ENCODE measurements around the gene SEC14L1. TPM values are rescaled to one million over a fixed set of nuclear protein-coding genes. Genes with fewer than 3 reads are reported as not detected.
"Not testable (repeated sequence)": the region's sequence is repeated elsewhere in the genome, so short reads cannot be mapped to it uniquely, and the experiment has no call there.

The SEC14L1 gene
- total and polyA plus RNA-seq, 4 donors: 17.2 to 99.8 (median 49.2) TPM

GRCh38 chr17:77131904-77132303, 8.9 kb upstream of the SEC14L1 start:
- Histone ChIP-seq H3K4me3 (ENCODE audit: low read length in 2 of 2) (no peak overlapping the region), H3K27ac (ENCODE audit: low read depth in 1 of 2, low read length in 2 of 2) (no peak overlapping the region), H3K4me1 (ENCODE audit: control insufficient read depth in 1 of 2, insufficient read depth in 2 of 2, low read length in 2 of 2) (peaks cover 0 to 1% of the 10 kb centered on the region in 2 donors), H3K36me3 (ENCODE audit: control insufficient read depth in 1 of 2, insufficient read depth in 2 of 2, low read length in 1 of 2) (no peaks in the 10 kb centered on the region), H3K9me3 (ENCODE audit: control insufficient read depth, low read length) (no peaks in the 10 kb centered on the region), H3K27me3 (ENCODE audit: control insufficient read depth in 1 of 2, insufficient read depth in 2 of 2, low read length in 1 of 2) (no peaks in the 10 kb centered on the region)
- DNase-seq: no peak
- no peak for ATAC-seq (ENCODE audit: low FRiP score)
- intact Hi-C loops (cut with DNase I): no loop called here
- WGBS, 2 donors: 55 to 63% methylated on average over 5 of the region's 5 CpGs

GRCh38 chr17:77132411-77133086, 8.2 kb upstream of the SEC14L1 start:
- Histone ChIP-seq H3K4me1 (ENCODE audit: control insufficient read depth in 1 of 2, insufficient read depth in 2 of 2, low read length in 2 of 2) (peaks cover 0 to 1% of the 10 kb centered on the region in 2 donors), H3K4me3 (ENCODE audit: low read length in 2 of 2) (no peak overlapping the region), H3K36me3 (ENCODE audit: control insufficient read depth in 1 of 2, insufficient read depth in 2 of 2, low read length in 1 of 2) (no peaks in the 10 kb centered on the region), H3K27ac (ENCODE audit: low read depth in 1 of 2, low read length in 2 of 2) (no peak overlapping the region), H3K27me3 (ENCODE audit: control insufficient read depth in 1 of 2, insufficient read depth in 2 of 2, low read length in 1 of 2) (no peaks in the 10 kb centered on the region), H3K9me3 (ENCODE audit: control insufficient read depth, low read length) (no peaks in the 10 kb centered on the region)
- ATAC-seq (ENCODE audit: low FRiP score) (no peak), DNase-seq (no peak)
- WGBS, 2 donors: 85 to 87% methylated on average over 9 of the region's 9 CpGs
- intact Hi-C loops (cut with DNase I): no loop called here

GRCh38 chr17:77133087-77133638, 7.6 kb upstream of the SEC14L1 start:
- ATAC-seq (ENCODE audit: low FRiP score) (no peak), DNase-seq (no peak)
- no peaks in the 10 kb centered on the region for H3K9me3 ChIP-seq (ENCODE audit: control insufficient read depth, low read length)
- H3K27ac ChIP-seq (ENCODE audit: low read depth in 1 of 2, low read length in 2 of 2): no peak overlapping the region
- no peaks in the 10 kb centered on the region for H3K36me3 ChIP-seq (ENCODE audit: control insufficient read depth in 1 of 2, insufficient read depth in 2 of 2, low read length in 1 of 2)
- no peaks in the 10 kb centered on the region for H3K27me3 ChIP-seq (ENCODE audit: control insufficient read depth in 1 of 2, insufficient read depth in 2 of 2, low read length in 1 of 2)
- 93 to 95% methylated on average over 15 of the region's 15 CpGs for WGBS, 2 donors
- intact Hi-C loops (cut with DNase I): no loop called here
- H3K4me3 ChIP-seq (ENCODE audit: low read length in 2 of 2): no peak overlapping the region
- H3K4me1 ChIP-seq (ENCODE audit: control insufficient read depth in 1 of 2, insufficient read depth in 2 of 2, low read length in 2 of 2): peaks cover 0 to 1% of the 10 kb centered on the region in 2 donors

GRCh38 chr17:77136420-77136767, 4.4 kb upstream of the SEC14L1 start:
- Histone ChIP-seq H3K36me3 (ENCODE audit: control insufficient read depth in 1 of 2, insufficient read depth in 2 of 2, low read length in 1 of 2) (no peaks in the 10 kb centered on the region), H3K27me3 (ENCODE audit: control insufficient read depth in 1 of 2, insufficient read depth in 2 of 2, low read length in 1 of 2) (no peaks in the 10 kb centered on the region), H3K4me3 (ENCODE audit: low read length in 2 of 2) (no peak overlapping the region), H3K27ac (ENCODE audit: low read depth in 1 of 2, low read length in 2 of 2) (no peak overlapping the region), H3K4me1 (ENCODE audit: control insufficient read depth in 1 of 2, insufficient read depth in 2 of 2, low read length in 2 of 2) (no peaks in the 10 kb centered on the region), H3K9me3 (ENCODE audit: control insufficient read depth, low read length) (no peaks in the 10 kb centered on the region)
- intact Hi-C loops (cut with DNase I): no loop called here
- DNase-seq (no peak), ATAC-seq (ENCODE audit: low FRiP score) (no peak)
- WGBS, 2 donors: 90 to 92% methylated on average over 8 of the region's 8 CpGs

- no peak overlapping the region for H3K27ac ChIP-seq (ENCODE audit: low read depth in 1 of 2, low read length in 2 of 2)
- H3K4me1 ChIP-seq (ENCODE audit: control insufficient read depth in 1 of 2, insufficient read depth in 2 of 2, low read length in 2 of 2): no peaks in the 10 kb centered on the region
- H3K36me3 ChIP-seq (ENCODE audit: control insufficient read depth in 1 of 2, insufficient read depth in 2 of 2, low read length in 1 of 2): no peaks in the 10 kb centered on the region
- DNase-seq (no peak), ATAC-seq (ENCODE audit: low FRiP score) (no peak)
- whole genome bisulfite sequencing, 2 donors: 81 to 85% methylated on average over 3 of the region's 3 CpGs
- H3K27me3 ChIP-seq (ENCODE audit: control insufficient read depth in 1 of 2, insufficient read depth in 2 of 2, low read length in 1 of 2): no peaks in the 10 kb centered on the region
- no peak overlapping the region for H3K4me3 ChIP-seq (ENCODE audit: low read length in 2 of 2)
- H3K9me3 ChIP-seq (ENCODE audit: control insufficient read depth, low read length): no peaks in the 10 kb centered on the region
- intact Hi-C loops (cut with DNase I): no loop called here
Observed at GRCh38 chr17:77137111-77137510, 3.7 kb upstream of the SEC14L1 start.

- H3K4me3 ChIP-seq (ENCODE audit: low read length in 2 of 2); H3K4me1 ChIP-seq (ENCODE audit: control insufficient read depth in 1 of 2, insufficient read depth in 2 of 2, low read length in 2 of 2); ATAC-seq (ENCODE audit: low FRiP score); intact Hi-C loops (cut with DNase I); H3K9me3 ChIP-seq (ENCODE audit: control insufficient read depth, low read length); H3K27ac ChIP-seq (ENCODE audit: low read depth in 1 of 2, low read length in 2 of 2); H3K27me3 ChIP-seq (ENCODE audit: control insufficient read depth in 1 of 2, insufficient read depth in 2 of 2, low read length in 1 of 2); H3K36me3 ChIP-seq (ENCODE audit: control insufficient read depth in 1 of 2, insufficient read depth in 2 of 2, low read length in 1 of 2): not testable (repeated sequence)
- 90 to 97% methylated on average over 3 of the region's 3 CpGs for WGBS, 2 donors
- peak in 1 of 2 donors; percentile 59 for DNase-seq
Observed at GRCh38 chr17:77137886-77138285, 2.9 kb upstream of the SEC14L1 start.

- H3K4me3 ChIP-seq (ENCODE audit: low read length in 2 of 2): peak overlapping the region; percentile 32 to 39
- H3K27ac ChIP-seq (ENCODE audit: low read depth in 1 of 2, low read length in 2 of 2): peak overlapping the region in 1 of 2 donors; percentile 69
- peak; percentile 99 to 100 for DNase-seq
- H3K36me3 ChIP-seq (ENCODE audit: control insufficient read depth in 1 of 2, insufficient read depth in 2 of 2, low read length in 1 of 2): no peaks in the 10 kb centered on the region
- intact Hi-C loops (cut with DNase I): loop anchor here in 1 of 2 donors (5.0 kb wide), 1 partner anchor 107 kb away; no protein-coding TSS in a partner anchor
- peak; percentile 99 for ATAC-seq (ENCODE audit: low FRiP score)
- no peaks in the 10 kb centered on the region for H3K27me3 ChIP-seq (ENCODE audit: control insufficient read depth in 1 of 2, insufficient read depth in 2 of 2, low read length in 1 of 2)
- no peaks in the 10 kb centered on the region for H3K9me3 ChIP-seq (ENCODE audit: control insufficient read depth, low read length)
- H3K4me1 ChIP-seq (ENCODE audit: control insufficient read depth in 1 of 2, insufficient read depth in 2 of 2, low read length in 2 of 2): no peaks in the 10 kb centered on the region
- 0 to 1% methylated on average over 44 to 67 of the region's 67 CpGs for WGBS, 2 donors
Observed at GRCh38 chr17:77140166-77140877, 447 bp upstream of the SEC14L1 start.

GRCh38 chr17:77141846-77142449, 1.2 kb downstream of the SEC14L1 start:
- Histone ChIP-seq H3K36me3 (ENCODE audit: control insufficient read depth in 1 of 2, insufficient read depth in 2 of 2, low read length in 1 of 2) (no peaks in the 10 kb centered on the region), H3K27me3 (ENCODE audit: control insufficient read depth in 1 of 2, insufficient read depth in 2 of 2, low read length in 1 of 2) (no peaks in the 10 kb centered on the region), H3K4me3 (ENCODE audit: low read length in 2 of 2) (peak overlapping the region in 1 of 2 donors; percentile 91), H3K9me3 (ENCODE audit: control insufficient read depth, low read length) (no peaks in the 10 kb centered on the region), H3K27ac (ENCODE audit: low read depth in 1 of 2, low read length in 2 of 2) (no peak overlapping the region), H3K4me1 (ENCODE audit: control insufficient read depth in 1 of 2, insufficient read depth in 2 of 2, low read length in 2 of 2) (no peaks in the 10 kb centered on the region)
- intact Hi-C loops (cut with DNase I): loop anchor here in 1 of 2 donors (5.0 kb wide), 1 partner anchor 105 kb away; no protein-coding TSS in a partner anchor
- DNase-seq (no peak), ATAC-seq (ENCODE audit: low FRiP score) (no peak)
- 67 to 71% methylated on average over 9 of the region's 9 CpGs for WGBS, 2 donors
